ENCODE data around the gene EBI3.
"Not testable (repeated sequence)": the region's sequence is repeated elsewhere in the genome, so short reads cannot be mapped to it uniquely, and the experiment has no call there.

Gene EBI3

GRCh38 chr19:4279530-4280422 lies 50.5 kb downstream of the EBI3 start:
- no peak for DNase-seq

GRCh38 chr19:4284176-4284958 lies 55.0 kb downstream of the EBI3 start:
- DNase-seq: no peak

DNA sequence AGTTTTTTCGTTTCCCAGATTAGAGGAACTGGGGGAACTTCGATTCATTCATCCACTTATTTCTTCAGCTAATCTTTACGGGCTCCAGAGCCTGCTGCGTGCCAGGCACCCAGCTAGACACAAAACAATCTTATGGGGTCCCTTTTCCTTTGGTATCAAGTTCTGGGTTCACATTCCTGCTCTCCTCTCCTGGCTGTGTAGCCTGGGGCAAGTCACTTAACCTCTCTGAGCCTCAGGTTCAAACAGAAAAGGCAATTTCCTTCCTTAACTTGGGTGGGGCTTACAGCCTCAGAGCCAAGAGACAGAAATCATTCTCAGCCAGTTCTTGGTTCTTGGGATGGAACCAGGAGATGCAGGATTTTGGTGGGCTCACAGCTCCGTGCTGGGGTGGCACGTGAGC lies 55.7 kb downstream of the EBI3 start:
- no peak for DNase-seq

DNA sequence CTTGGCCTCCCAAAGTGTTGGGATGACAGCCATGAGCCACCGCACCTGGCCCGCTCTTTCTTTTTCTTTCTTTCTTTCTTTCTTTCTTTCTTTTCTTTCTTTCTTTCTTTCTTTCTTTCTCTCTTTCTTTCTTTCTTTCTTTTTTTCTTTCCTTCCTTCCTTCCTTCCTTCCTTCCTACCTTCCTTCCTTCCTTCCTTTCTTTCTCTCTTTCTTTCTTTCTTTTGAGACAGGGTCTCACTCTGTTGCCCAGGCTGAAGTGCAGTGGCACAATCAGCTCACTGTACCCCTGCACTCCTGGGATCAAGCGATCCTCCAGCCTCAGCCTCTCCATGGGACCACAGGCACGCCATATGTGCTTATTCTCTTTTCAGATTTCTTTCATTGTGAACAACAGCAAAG lies 56.8 kb downstream of the EBI3 start:
- not testable (repeated sequence) for DNase-seq
